Measurements from ENCODE around the gene PPP2R2C.

Gene PPP2R2C

GRCh38 chr4:6324999-6325787 is 147.2 kb downstream of the PPP2R2C start:
- H3K27me3 ChIP-seq (ENCODE audit: insufficient read depth, low read length) = peaks cover 47% of the 10 kb centered on the region
- H3K36me3 ChIP-seq (ENCODE audit: insufficient read depth, low read length) = no peaks in the 10 kb centered on the region
- no peaks in the 10 kb centered on the region for H3K4me1 ChIP-seq (ENCODE audit: control insufficient read depth, insufficient read depth, low read length, unreplicated experiment)
- no peak overlapping the region for H3K4me3 ChIP-seq (ENCODE audit: low read depth, low read length)
- H3K79me2 ChIP-seq (ENCODE audit: control insufficient read depth, insufficient read depth, low read length, unreplicated experiment) = no peaks in the 10 kb centered on the region
- no peak overlapping the region for H3K27ac ChIP-seq (ENCODE audit: low read depth, low read length)
- H2AFZ ChIP-seq (ENCODE audit: low read length, unreplicated experiment) = no peak overlapping the region

DNA sequence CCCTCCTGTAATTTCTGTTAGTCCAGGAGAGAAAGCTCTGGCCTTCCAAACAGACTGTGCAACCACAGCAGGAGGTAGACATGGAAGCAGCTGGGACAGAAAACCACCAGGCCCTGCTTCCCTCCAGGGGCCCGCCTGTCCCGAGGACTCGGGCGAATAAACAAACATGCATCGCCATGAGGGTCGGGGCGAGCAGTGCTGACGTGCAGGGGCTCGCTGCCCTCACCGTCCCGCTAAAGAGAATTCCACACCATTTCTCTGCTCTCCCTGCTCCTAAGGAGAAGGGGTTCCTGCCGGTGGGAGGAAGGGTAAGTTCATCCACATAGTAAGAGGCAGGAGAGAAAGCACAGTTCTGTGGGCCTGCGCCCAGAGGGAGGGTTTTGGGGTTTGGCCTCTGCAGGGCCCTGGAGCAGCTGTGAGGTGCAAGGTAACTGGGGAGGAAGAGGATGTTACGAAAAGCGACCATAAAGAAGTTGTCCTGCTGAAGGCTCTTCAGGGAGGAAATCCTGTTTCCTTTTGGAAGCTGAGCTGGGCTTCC is 147.9 kb downstream of the PPP2R2C start:
- Histone ChIP-seq H3K27me3 (ENCODE audit: insufficient read depth, low read length) (peaks cover 54% of the 10 kb centered on the region), H3K36me3 (ENCODE audit: insufficient read depth, low read length) (no peaks in the 10 kb centered on the region), H3K4me1 (ENCODE audit: control insufficient read depth, insufficient read depth, low read length, unreplicated experiment) (no peaks in the 10 kb centered on the region), H3K79me2 (ENCODE audit: control insufficient read depth, insufficient read depth, low read length, unreplicated experiment) (no peaks in the 10 kb centered on the region), H2AFZ (ENCODE audit: low read length, unreplicated experiment) (no peak overlapping the region), H3K27ac (ENCODE audit: low read depth, low read length) (no peak overlapping the region), H3K4me3 (ENCODE audit: low read depth, low read length) (no peak overlapping the region)

GRCh38 chr4:6322761-6323566 is 149.4 kb downstream of the PPP2R2C start:
- H3K27me3 ChIP-seq (ENCODE audit: insufficient read depth, low read length) = peaks cover 56% of the 10 kb centered on the region
- H3K4me1 ChIP-seq (ENCODE audit: control insufficient read depth, insufficient read depth, low read length, unreplicated experiment) = no peaks in the 10 kb centered on the region
- no peaks in the 10 kb centered on the region for H3K36me3 ChIP-seq (ENCODE audit: insufficient read depth, low read length)
- no peak overlapping the region for H3K27ac ChIP-seq (ENCODE audit: low read depth, low read length)
- no peaks in the 10 kb centered on the region for H3K79me2 ChIP-seq (ENCODE audit: control insufficient read depth, insufficient read depth, low read length, unreplicated experiment)
- H2AFZ ChIP-seq (ENCODE audit: low read length, unreplicated experiment) = no peak overlapping the region
- H3K4me3 ChIP-seq (ENCODE audit: low read depth, low read length) = no peak overlapping the region

DNA sequence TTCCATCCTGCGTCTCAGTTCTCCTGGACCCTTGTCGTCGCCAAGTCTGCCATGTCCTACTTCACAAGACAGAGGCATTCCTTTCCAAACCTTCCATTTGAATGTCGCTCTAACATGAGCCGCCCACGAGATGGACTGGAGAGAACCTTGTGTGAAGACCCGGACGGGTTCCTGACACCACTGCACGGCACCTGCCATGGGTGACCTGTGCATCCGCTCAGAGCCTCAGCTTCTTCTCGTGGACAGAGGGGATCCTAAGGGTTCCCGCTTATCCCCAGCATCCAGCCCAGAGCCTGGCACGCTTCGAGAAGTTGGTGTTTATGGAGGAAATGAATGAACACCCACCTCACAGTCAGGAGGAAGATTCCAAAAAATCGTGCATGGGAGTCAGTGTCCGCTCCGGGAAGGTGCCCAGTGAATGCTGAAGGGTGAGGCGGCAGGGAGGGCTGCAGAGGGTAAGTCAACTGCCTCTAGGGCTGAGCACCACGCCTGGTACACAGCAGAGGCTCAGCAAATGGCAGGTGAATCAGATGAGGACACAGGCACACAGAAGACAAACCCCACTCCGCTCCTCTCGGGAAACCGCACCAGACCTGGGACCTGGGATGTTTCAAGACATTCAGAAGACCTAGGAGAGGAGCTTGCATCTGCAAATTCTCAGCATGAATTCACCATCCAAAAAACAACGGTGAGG is 150.2 kb downstream of the PPP2R2C start:
- no peaks in the 10 kb centered on the region for H3K4me1 ChIP-seq (ENCODE audit: control insufficient read depth, insufficient read depth, low read length, unreplicated experiment)
- H3K36me3 ChIP-seq (ENCODE audit: insufficient read depth, low read length) = no peaks in the 10 kb centered on the region

DNA sequence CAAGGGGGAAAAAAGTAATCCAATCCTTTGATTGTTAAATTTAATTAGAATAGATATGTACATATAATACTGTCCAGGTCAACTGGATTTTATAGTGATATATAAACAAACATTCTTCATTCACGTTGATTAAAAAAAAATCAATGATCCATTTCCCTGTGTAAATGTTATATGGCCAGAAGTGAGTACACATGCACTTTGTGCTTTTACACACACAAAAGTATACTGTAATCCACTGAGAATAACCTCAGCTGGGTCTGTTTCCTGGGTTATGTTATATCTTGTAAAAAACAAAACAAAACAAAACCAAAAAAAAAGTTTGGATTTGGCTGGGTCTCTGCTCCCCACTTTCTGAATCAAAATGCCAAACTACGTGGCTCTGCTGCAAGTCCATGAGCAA is 151.1 kb downstream of the PPP2R2C start:
- Histone ChIP-seq H3K27ac (ENCODE audit: low read depth, low read length) (no peak overlapping the region), H3K4me1 (ENCODE audit: control insufficient read depth, insufficient read depth, low read length, unreplicated experiment) (no peaks in the 10 kb centered on the region), H2AFZ (ENCODE audit: low read length, unreplicated experiment) (no peak overlapping the region), H3K36me3 (ENCODE audit: insufficient read depth, low read length) (no peaks in the 10 kb centered on the region), H3K27me3 (ENCODE audit: insufficient read depth, low read length) (peaks cover 67% of the 10 kb centered on the region), H3K79me2 (ENCODE audit: control insufficient read depth, insufficient read depth, low read length, unreplicated experiment) (no peaks in the 10 kb centered on the region), H3K4me3 (ENCODE audit: low read depth, low read length) (no peak overlapping the region)

More for the DNA sequence above, 150.2 kb downstream of the PPP2R2C start:
- Histone ChIP-seq H2AFZ (ENCODE audit: low read length, unreplicated experiment) (no peak overlapping the region), H3K27ac (ENCODE audit: low read depth, low read length) (no peak overlapping the region), H3K27me3 (ENCODE audit: insufficient read depth, low read length) (peaks cover 58% of the 10 kb centered on the region), H3K4me3 (ENCODE audit: low read depth, low read length) (no peak overlapping the region), H3K79me2 (ENCODE audit: control insufficient read depth, insufficient read depth, low read length, unreplicated experiment) (no peaks in the 10 kb centered on the region)

GRCh38 chr4:6320663-6321062 is 151.8 kb downstream of the PPP2R2C start:
- peaks cover 69% of the 10 kb centered on the region for H3K27me3 ChIP-seq (ENCODE audit: insufficient read depth, low read length)
- H3K4me1 ChIP-seq (ENCODE audit: control insufficient read depth, insufficient read depth, low read length, unreplicated experiment) = no peaks in the 10 kb centered on the region
- no peak overlapping the region for H2AFZ ChIP-seq (ENCODE audit: low read length, unreplicated experiment)
- no peak overlapping the region for H3K4me3 ChIP-seq (ENCODE audit: low read depth, low read length)
- no peaks in the 10 kb centered on the region for H3K36me3 ChIP-seq (ENCODE audit: insufficient read depth, low read length)
- no peak overlapping the region for H3K27ac ChIP-seq (ENCODE audit: low read depth, low read length)
- no peaks in the 10 kb centered on the region for H3K79me2 ChIP-seq (ENCODE audit: control insufficient read depth, insufficient read depth, low read length, unreplicated experiment)

GRCh38 chr4:6319530-6320150 is 152.8 kb downstream of the PPP2R2C start:
- Histone ChIP-seq H3K4me3 (ENCODE audit: low read depth, low read length) (no peak overlapping the region), H3K27ac (ENCODE audit: low read depth, low read length) (no peak overlapping the region), H3K79me2 (ENCODE audit: control insufficient read depth, insufficient read depth, low read length, unreplicated experiment) (no peaks in the 10 kb centered on the region), H3K36me3 (ENCODE audit: insufficient read depth, low read length) (no peaks in the 10 kb centered on the region), H2AFZ (ENCODE audit: low read length, unreplicated experiment) (no peak overlapping the region), H3K27me3 (ENCODE audit: insufficient read depth, low read length) (peaks cover 64% of the 10 kb centered on the region), H3K4me1 (ENCODE audit: control insufficient read depth, insufficient read depth, low read length, unreplicated experiment) (peaks cover 6% of the 10 kb centered on the region)

- no peak overlapping the region for H3K27ac ChIP-seq (ENCODE audit: low read depth, low read length)
- H3K79me2 ChIP-seq (ENCODE audit: control insufficient read depth, insufficient read depth, low read length, unreplicated experiment) = no peaks in the 10 kb centered on the region
- H2AFZ ChIP-seq (ENCODE audit: low read length, unreplicated experiment) = no peak overlapping the region
- no peak overlapping the region for H3K4me3 ChIP-seq (ENCODE audit: low read depth, low read length)
- peaks cover 72% of the 10 kb centered on the region for H3K27me3 ChIP-seq (ENCODE audit: insufficient read depth, low read length)
- H3K4me1 ChIP-seq (ENCODE audit: control insufficient read depth, insufficient read depth, low read length, unreplicated experiment) = peaks cover 6% of the 10 kb centered on the region
- H3K36me3 ChIP-seq (ENCODE audit: insufficient read depth, low read length) = no peaks in the 10 kb centered on the region
These were observed 154.2 kb downstream of the PPP2R2C start for GRCh38 chr4:6318206-6318605.

DNA sequence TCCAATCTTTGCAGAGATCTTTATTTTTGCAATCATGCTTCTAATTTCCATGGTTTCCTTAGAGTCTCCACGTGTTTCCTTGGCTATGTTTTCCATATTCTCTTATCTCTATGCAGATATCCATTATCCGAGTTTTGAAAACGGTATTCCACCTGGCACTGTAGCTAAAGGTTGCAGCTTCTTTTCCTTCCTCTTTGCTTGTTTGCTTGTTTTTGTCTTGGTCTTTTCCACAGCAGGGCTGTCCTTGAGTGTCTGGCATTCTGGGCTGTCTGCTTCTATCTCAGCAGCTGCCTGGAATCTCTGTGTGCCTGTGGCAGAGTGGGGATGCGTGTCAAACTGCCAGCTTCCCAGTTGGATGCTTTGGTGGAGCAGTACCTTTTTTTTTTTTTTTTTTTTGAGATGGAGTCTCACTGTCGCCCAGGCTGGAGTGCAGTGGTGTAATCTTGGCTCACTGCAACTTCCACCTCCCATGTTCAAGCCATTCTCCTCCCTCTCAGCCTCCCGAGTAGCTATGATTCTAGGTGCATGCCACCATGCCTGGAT is 155.9 kb downstream of the PPP2R2C start:
- Histone ChIP-seq H2AFZ (ENCODE audit: low read length, unreplicated experiment) (no peak overlapping the region), H3K36me3 (ENCODE audit: insufficient read depth, low read length) (no peaks in the 10 kb centered on the region)

GRCh38 chr4:6313216-6313615 is 159.2 kb downstream of the PPP2R2C start:
- H3K36me3 ChIP-seq (ENCODE audit: insufficient read depth, low read length) = no peaks in the 10 kb centered on the region
- H3K27ac ChIP-seq (ENCODE audit: low read depth, low read length) = no peak overlapping the region
- no peak overlapping the region for H2AFZ ChIP-seq (ENCODE audit: low read length, unreplicated experiment)
- no peak overlapping the region for H3K4me3 ChIP-seq (ENCODE audit: low read depth, low read length)
- H3K79me2 ChIP-seq (ENCODE audit: control insufficient read depth, insufficient read depth, low read length, unreplicated experiment) = no peaks in the 10 kb centered on the region
- peaks cover 6% of the 10 kb centered on the region for H3K4me1 ChIP-seq (ENCODE audit: control insufficient read depth, insufficient read depth, low read length, unreplicated experiment)
- H3K27me3 ChIP-seq (ENCODE audit: insufficient read depth, low read length) = peaks cover 73% of the 10 kb centered on the region

More for the DNA sequence above, 155.9 kb downstream of the PPP2R2C start:
- Histone ChIP-seq H3K27ac (ENCODE audit: low read depth, low read length) (no peak overlapping the region), H3K27me3 (ENCODE audit: insufficient read depth, low read length) (peaks cover 67% of the 10 kb centered on the region), H3K4me3 (ENCODE audit: low read depth, low read length) (no peak overlapping the region), H3K79me2 (ENCODE audit: control insufficient read depth, insufficient read depth, low read length, unreplicated experiment) (no peaks in the 10 kb centered on the region), H3K4me1 (ENCODE audit: control insufficient read depth, insufficient read depth, low read length, unreplicated experiment) (peaks cover 6% of the 10 kb centered on the region)
